ENCODE measurements around the gene ARVCF. TPM values are rescaled to one million over a fixed set of nuclear protein-coding genes. Genes with fewer than 3 reads are reported as not detected.

Gene ARVCF
- total RNA-seq, 1 donor from 2014 or later, result 19.2 TPM

GRCh38 chr22:20040327-20041200 is 23.9 kb upstream of the ARVCF start:
- FAIRE-seq (no peak), DNase-seq (ENCODE audit: low read depth) (no peak)
- no peaks in the 10 kb centered on the region for H3K27me3 ChIP-seq (ENCODE audit: control insufficient read depth, insufficient read depth, low read length)
- TF ChIP-seq, protein P1, sequence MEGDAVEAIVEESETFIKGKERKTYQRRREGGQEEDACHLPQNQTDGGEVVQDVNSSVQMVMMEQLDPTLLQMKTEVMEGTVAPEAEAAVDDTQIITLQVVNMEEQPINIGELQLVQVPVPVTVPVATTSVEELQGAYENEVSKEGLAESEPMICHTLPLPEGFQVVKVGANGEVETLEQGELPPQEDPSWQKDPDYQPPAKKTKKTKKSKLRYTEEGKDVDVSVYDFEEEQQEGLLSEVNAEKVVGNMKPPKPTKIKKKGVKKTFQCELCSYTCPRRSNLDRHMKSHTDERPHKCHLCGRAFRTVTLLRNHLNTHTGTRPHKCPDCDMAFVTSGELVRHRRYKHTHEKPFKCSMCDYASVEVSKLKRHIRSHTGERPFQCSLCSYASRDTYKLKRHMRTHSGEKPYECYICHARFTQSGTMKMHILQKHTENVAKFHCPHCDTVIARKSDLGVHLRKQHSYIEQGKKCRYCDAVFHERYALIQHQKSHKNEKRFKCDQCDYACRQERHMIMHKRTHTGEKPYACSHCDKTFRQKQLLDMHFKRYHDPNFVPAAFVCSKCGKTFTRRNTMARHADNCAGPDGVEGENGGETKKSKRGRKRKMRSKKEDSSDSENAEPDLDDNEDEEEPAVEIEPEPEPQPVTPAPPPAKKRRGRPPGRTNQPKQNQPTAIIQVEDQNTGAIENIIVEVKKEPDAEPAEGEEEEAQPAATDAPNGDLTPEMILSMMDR (IDR thresholded peaks at IDR 0.05; ENCODE audit: insufficient read depth, low read length, severe bottlenecking), result no peak
- H3K4me3 ChIP-seq (ENCODE audit: low read depth, low read length), result no peak overlapping the region
- H3K36me3 ChIP-seq (ENCODE audit: control insufficient read depth, insufficient read depth, low read length), result peaks cover 9% of the 10 kb centered on the region

DNA sequence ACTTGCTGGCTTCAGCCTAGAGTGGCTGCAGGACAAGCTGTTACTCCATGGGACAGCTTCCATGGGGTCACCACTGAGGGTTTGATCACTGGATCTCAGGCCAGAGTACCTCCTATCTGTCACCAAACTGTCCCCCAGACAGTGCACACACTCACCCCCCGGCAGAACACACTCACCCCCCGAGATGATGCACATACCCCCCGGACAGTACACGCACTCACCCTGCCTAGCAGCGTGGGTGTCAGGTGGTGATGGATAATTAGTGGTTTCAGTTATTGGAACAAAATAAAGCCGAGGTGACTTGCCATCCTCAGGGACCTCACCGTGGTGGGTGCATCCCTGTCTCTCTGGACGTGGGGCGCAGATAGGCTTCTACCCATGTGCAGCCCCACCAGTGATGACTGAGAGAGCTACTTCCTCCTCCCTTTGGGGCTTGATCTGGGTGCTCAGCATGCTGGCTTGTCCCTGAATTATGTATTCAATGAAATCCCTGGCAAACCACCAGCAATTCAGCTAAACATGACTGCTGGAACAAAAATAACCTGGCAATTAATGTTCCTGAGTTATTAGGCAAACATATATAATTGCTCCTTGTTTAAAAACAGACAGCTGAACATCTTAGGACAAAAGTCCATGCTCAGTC is 23.2 kb upstream of the ARVCF start:
- TF ChIP-seq, protein P1 (IDR thresholded peaks at IDR 0.05; ENCODE audit: insufficient read depth, low read length, severe bottlenecking), result no peak
- no peak for FAIRE-seq
- H3K36me3 ChIP-seq (ENCODE audit: control insufficient read depth, insufficient read depth, low read length), result peaks cover 9% of the 10 kb centered on the region
- no peak overlapping the region for H3K4me3 ChIP-seq (ENCODE audit: low read depth, low read length)
- H3K27me3 ChIP-seq (ENCODE audit: control insufficient read depth, insufficient read depth, low read length), result no peaks in the 10 kb centered on the region
- DNase-seq (ENCODE audit: low read depth), result no peak

GRCh38 chr22:20038574-20038973 is 22.0 kb upstream of the ARVCF start:
- no peak for DNase-seq (ENCODE audit: low read depth)
- TF ChIP-seq, protein P1 (IDR thresholded peaks at IDR 0.05; ENCODE audit: insufficient read depth, low read length, severe bottlenecking), result no peak
- FAIRE-seq, result no peak
- Histone ChIP-seq H3K27me3 (ENCODE audit: control insufficient read depth, insufficient read depth, low read length) (no peaks in the 10 kb centered on the region), H3K4me3 (ENCODE audit: low read depth, low read length) (no peak overlapping the region), H3K36me3 (ENCODE audit: control insufficient read depth, insufficient read depth, low read length) (peaks cover 10% of the 10 kb centered on the region)

DNA sequence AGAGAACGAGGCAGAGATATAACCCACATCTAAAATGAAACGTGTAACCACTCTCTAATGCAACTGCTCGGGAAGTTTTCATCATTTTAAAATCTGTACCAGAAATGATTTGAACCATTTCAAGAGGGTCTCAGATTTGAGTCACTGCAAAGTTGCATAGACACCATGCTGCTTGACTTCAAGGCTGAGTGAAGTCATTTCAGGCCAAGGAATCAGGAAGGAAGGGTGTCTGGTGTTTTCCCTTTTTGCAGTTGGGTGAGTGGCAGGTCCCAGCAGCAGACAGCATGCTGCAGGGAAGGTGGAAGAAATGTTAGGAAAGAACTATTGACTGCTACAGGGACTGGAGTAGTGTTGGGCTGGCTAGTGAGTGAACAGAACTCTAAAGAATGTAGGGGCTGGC is 20.8 kb upstream of the ARVCF start:
- H3K27me3 ChIP-seq (ENCODE audit: control insufficient read depth, insufficient read depth, low read length), result no peaks in the 10 kb centered on the region
- peaks cover 10% of the 10 kb centered on the region for H3K36me3 ChIP-seq (ENCODE audit: control insufficient read depth, insufficient read depth, low read length)
- TF ChIP-seq, protein P1 (IDR thresholded peaks at IDR 0.05; ENCODE audit: insufficient read depth, low read length, severe bottlenecking), result no peak
- H3K4me3 ChIP-seq (ENCODE audit: low read depth, low read length), result no peak overlapping the region
- DNase-seq (ENCODE audit: low read depth), result no peak
- FAIRE-seq, result no peak

GRCh38 chr22:20036535-20037392 is 20.1 kb upstream of the ARVCF start:
- DNase-seq (ENCODE audit: low read depth), result no peak
- no peaks in the 10 kb centered on the region for H3K27me3 ChIP-seq (ENCODE audit: control insufficient read depth, insufficient read depth, low read length)
- H3K36me3 ChIP-seq (ENCODE audit: control insufficient read depth, insufficient read depth, low read length), result peaks cover 10% of the 10 kb centered on the region
- TF ChIP-seq, protein P1 (IDR thresholded peaks at IDR 0.05; ENCODE audit: insufficient read depth, low read length, severe bottlenecking), result no peak
- FAIRE-seq, result no peak
- H3K4me3 ChIP-seq (ENCODE audit: low read depth, low read length), result no peak overlapping the region
